Fibroblast of the conjunctiva (primary cell): Measurements from ENCODE around the gene CCDC148.

ENCODE experiments used
- DNase-seq: peaks from one replicate; pipeline ENCODE4 v3.0.0-alpha.2; 2010; ENCODE audit warnings: low read depth

Gene CCDC148

GRCh38 chr2:158456309-158457066 lies at the start of gene CCDC148, which contains the start of gene PKP4:
CCDC148 (minus strand) TSS chr2:158456753; CDS start chr2:158456439, 314 bp downstream.
PKP4 (plus strand) TSS chr2:158456952; CDS start chr2:158533185, 76,233 bp downstream.
- DNase-seq, result peak; percentile 79

DNA sequence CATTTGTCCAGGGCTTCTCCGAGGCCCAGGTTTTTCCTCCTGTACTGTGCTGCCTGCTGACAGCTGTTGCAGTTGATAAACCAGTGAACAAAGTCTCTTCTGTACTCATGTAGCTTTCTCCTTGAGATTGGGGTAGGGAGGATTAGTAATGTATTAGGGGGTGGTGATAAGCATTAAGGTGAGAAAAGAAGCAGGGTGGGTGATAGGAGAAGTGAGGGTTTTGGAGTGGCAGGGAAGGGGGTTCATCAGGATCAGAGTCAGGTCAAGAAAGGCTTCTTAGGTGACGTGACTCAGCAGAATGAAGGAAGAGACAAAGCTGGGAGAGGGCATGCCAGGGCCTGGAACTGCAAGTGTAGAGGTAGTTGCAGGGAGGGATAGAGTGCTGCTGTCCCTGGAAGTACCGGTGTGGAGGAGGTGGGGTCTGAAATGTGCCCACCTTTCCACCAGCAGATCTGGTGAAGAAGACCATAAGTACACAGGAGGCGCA lies 48.9 kb upstream of the CCDC148 start:
- no peak for DNase-seq

GRCh38 chr2:158504088-158504487 lies 47.5 kb upstream of the CCDC148 start:
- DNase-seq, result no peak

- DNase-seq, result peak; percentile 68
These were observed 46.4 kb upstream of the CCDC148 start for GRCh38 chr2:158502974-158503373.

- no peak for DNase-seq
These were observed 44.7 kb upstream of the CCDC148 start for GRCh38 chr2:158501301-158501700.

GRCh38 chr2:158500333-158500732 lies 43.8 kb upstream of the CCDC148 start:
- DNase-seq, result no peak

- DNase-seq, result no peak
These were observed 42.8 kb upstream of the CCDC148 start for GRCh38 chr2:158499383-158499782.

- DNase-seq, result no peak
These were observed 42.2 kb upstream of the CCDC148 start for GRCh38 chr2:158498749-158499136.

DNA sequence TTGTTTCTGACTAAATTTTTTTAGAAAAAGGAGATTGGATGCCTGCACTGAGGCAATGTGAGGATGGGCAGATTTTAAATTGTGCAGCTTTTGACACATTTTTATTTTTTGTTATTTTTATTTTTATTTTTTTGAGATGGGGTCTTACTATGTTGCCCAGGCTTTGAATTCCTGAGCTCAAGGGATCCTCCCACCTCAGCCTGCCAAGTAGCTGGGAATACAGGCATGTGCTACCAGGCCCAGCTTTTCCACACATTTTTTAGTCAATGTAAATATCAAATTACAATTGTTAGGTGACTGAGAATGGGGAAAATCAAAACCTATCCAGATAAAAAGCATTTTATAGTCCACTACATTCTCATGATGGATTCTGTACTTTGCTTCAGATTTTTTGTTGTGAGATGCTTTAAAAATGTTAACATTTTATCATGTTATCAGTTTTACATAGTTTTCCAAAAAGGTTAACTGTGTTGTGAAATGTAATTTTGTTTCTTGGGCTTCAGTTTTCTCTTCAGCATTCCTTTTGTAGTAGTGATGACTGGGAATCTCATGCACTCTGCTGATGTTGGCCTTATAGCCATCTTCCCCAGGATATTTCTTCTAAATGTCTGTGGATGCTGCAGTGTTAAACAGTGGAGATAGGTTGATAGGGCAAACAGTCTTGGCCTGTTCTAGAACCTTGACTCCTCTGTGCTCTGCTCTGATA lies 41.6 kb upstream of the CCDC148 start:
- no peak for DNase-seq

DNA sequence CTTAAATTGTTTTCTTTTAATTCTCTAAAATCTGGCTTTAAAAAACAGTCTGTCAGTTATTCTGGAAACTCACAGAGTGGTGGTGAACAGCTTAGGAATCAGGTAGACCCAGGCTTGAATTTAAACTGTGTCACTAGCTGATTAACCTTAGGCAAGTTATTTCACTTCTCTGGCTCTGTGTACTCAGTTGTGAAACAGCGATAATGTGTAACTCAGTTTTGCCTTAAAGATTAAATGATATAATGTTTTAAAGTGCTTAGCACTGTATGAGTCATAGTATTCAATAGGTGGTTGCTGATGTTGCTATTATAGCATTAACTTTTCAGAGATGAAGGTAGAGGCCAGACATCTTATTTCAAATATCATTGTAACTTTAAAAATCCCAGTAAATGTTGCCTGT lies 40.9 kb upstream of the CCDC148 start:
- DNase-seq, result no peak

DNA sequence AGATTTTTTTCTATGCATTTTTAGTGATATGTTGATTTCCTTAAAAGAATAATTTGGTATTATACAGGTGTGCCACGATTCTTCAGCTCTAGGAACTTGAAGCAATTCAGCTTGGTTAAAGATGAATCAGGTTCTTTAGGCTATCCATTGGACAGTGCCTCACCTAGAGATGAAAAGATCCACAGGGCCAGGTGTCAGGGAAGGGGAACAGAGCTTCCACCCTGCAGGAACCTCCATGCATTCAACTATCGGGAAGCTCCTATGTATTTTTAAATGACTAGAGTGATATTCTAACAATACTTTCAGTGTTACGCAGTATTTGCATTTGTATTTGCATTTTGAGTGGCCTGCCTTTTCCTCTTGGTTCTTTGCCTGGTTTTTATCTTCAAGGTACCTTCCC lies 40.4 kb upstream of the CCDC148 start:
- DNase-seq, result no peak

DNA sequence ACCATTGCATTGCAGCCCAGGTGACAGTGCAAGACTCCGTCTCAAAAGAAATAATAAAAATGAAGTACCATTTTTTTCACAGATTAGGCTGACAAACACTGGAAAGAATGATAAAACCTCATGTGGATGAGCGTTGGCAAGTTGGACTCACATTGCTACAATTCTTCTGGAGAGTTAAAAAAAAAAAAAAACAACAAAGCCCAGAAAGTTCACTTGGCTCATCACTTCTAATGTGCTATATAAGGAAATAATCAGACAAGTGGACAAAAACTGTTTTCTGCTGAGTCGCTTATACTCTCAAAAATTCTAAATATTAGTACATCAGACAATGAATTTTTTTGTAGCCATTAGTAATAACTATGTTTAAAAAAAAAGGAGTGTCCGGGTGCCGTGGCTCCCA lies 38.6 kb upstream of the CCDC148 start:
- DNase-seq, result peak; percentile 53

DNA sequence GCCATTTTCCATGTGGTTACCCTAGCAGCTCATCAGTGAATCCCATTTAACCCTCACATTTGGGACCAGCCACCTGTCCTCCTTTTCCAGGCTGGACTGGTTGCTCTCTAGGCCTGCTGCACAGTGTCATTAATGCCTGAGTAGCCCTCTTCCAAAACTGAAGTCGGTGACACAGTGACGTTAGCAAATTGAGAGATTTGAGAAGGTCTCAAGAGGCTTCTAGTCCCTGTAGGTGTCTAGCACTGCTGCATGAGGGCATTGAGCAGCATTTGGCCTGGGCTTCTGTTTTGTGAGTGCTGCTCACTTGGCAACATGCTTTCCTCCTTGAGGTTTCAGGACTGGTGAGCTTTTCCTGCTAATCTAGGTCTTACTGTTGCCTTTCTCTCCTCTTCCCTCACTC lies 36.9 kb upstream of the CCDC148 start:
- no peak for DNase-seq

DNA sequence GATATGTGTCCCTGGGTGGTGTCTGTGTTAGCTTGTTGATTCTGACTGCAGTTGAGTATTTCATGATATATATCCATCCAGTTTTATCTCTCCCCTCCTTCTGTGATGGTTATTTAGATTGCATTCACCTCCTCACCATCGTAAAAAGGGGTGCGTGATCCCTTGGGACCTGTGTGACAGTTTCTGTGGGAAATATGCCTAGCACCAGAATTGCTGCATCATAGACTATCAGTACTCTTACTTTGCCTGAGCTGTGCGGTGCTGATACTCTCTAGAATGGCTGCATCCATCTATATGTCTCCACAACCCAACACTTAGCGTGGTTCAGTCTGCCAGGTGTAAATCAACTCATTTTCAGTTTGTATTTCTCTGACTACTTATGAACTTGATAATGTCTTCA lies 34.5 kb upstream of the CCDC148 start:
- no peak for DNase-seq

DNA sequence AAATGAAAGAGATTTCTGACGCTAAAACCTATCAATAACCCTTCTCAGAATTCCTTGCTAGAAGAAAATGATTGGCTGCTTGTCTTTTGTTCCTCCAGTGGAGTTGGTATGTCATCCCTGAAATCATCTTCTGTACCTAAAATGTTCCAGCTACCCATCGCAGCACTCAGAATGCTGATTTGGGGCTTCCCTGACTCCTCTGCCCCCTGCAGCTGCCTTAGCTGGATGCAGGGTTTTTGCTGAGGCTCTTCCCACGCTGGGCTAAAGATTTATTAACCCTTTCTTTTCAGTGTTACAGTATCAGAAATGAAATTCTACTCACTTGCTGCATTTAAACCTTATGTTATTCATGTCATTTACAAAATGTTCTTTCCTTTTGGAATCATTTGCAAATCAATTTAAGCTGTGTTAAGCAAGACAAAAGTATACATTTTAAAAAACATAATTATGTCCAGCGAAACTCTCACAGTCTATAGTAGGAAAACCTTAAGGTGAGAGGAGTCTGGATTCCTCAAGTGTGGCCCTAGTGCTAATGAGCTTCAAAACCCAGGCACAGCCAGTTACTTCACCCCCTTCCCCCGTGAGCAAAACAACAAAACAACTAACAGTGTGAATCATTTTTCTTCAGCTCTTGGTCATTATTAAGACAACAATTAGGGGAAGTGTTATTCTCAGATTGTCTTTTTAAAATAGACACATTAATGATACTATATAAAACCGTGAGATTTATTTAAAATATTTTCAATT lies 33.0 kb upstream of the CCDC148 start:
- DNase-seq, result no peak

DNA sequence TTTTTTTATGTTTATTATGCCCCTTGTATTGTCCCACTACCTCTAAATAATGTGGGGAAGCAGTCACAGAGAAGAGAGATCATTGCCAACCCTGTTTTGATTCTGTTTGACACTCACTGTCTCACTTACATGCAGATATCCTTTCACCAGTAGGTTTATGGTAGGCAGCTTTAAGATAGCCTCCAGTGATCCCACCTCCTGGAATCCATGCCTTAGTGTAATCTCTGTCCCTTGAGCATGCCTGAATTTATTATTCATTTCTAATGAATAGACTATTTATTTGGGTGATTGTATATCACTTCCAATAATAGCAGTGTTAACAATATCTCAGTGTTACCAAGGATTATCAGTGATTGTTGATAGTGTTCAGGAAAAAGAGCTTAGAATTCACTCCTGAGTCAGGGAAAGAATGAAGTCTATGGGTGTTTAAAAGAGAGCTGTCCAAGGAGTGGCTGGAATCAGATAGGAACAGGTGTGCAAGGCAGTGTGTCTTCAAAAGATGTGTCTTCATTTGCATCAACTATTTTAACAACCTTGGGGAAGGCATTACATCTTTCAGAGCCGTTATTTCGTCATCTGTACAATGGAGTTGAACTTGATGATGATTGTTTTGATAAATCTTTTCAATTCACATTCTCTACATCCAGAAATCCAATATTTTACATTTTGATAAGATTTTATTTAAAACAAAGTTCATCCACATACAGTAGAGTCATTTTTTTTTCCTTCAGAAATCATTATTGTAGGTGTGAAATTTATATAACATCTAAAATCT lies 32.1 kb upstream of the CCDC148 start:
- DNase-seq, result no peak

GRCh38 chr2:158487419-158487818 lies 30.9 kb upstream of the CCDC148 start:
- peak; percentile 37 for DNase-seq

DNA sequence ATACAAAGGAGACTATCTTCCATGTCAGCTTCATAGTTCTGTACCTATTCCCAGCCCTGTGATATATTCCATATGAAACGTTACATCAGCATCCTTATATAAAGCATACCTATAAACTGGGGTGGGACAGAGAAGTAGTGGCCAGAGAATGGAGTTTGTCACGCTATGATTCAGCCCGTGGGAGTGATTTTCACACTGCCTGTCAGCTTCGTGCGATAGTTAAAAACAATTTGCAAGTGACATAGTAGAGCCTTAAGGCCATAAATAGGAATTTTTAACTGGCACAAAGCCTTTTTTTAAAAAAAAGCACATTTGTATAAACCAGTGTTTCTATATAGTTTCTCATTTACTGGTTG lies 30.4 kb upstream of the CCDC148 start:
- no peak for DNase-seq

DNA sequence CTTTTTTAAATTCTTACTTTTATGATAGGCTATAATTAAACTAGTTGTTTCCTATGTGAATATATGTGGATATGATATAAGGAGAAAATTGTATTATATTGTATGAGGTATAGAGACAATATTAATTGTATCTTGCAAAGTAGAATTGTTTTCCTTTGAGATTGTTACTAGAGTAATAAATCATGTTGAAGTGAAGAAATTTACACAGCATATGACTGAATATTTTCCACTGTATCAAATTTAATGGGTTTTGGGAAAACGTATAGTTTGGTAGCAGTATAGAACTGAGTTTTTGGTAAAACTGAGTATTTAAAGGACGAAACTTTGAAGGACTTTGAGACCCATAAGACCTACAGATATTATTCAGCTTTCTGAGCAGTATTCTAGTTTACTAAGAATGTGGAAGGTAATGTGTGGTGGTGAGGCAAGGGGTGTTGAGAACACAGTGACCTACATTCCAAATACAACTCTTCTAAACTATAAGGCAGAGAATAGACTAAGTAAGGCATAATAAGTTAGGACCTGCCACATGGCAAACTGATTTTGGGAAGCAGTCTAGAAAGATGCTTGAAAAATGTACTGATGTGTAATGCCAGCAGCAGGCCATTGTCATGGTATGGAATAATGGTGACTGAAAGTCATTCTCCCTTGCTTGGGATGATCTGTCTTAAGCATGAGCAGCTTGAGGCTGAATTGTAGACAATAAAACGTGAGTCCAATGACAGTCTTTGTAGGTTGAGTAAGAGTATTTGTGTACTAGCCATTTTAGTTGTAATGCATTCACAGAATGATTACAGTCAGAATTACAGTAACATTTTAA lies 29.8 kb upstream of the CCDC148 start:
- DNase-seq, result no peak

- DNase-seq, result no peak
These were observed 28.5 kb upstream of the CCDC148 start for GRCh38 chr2:158484892-158485556.

DNA sequence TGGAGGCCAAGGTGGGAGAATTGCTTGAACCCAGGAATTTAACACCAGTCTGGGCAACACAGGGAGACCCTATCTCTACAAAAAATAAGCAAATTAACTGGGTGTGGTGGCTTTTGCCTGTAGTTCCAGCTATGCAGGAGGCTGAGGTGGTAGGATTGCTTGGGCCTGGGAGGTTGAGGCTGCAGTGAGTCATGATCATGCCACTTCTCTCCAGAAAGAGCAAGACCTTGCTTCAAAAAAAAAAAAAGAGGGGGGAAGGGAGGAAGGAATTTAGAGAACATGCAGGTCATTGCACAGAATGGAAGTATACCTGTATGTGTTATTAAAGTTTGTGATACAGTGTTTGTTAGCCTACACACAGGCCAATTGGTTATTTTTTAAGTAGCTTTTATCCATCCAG lies 26.0 kb upstream of the CCDC148 start:
- no peak for DNase-seq
